CD4-positive, alpha-beta memory T cell (primary cell): ENCODE results near the gene CGNL1. TPM values are rescaled to one million over a fixed set of nuclear protein-coding genes. Genes with fewer than 3 reads are reported as not detected.

Source experiments
- CTCF ChIA-PET: fragments of 350-600 bp; sonication (Branson Sonifier 250); formaldehyde crosslinking; loops from one replicate; lab custom pipeline; 2021; ENCODE audit warnings: inconsistent platforms; ENCODE audit not compliant: partially characterized antibody; lab: Charles Lee
- POLR2A ChIA-PET: fragments of 350-600 bp; sonication (Branson Sonifier 250); formaldehyde crosslinking; loops from one replicate; lab custom pipeline; 2021; ENCODE audit not compliant: partially characterized antibody; lab: Charles Lee
- DNase-seq, 5 donors: peaks; one replicate each; pipeline versions ENCODE4 v3.0.0 to v3.0.0-alpha.2; 2020 to 2022; ENCODE audit warnings: mixed read lengths in 1 of 5
- H3K27ac ChIP-seq: one replicate; pipeline ENCODE4 v1.7.0; 2013; ENCODE audit warnings: low read depth, low read length
- H3K27me3 ChIP-seq: 2 replicates; pipeline ENCODE4 v1.7.0; 2013; ENCODE audit warnings: mild to moderate bottlenecking, low read length, moderate library complexity; ENCODE audit not compliant: insufficient read depth
- H3K36me3 ChIP-seq: 2 replicates; pipeline ENCODE4 v1.7.0; 2013; ENCODE audit warnings: mild to moderate bottlenecking, low read length, moderate library complexity; ENCODE audit not compliant: insufficient read depth
- H3K4me1 ChIP-seq: 2 replicates; pipeline ENCODE4 v1.7.0; 2013; ENCODE audit warnings: mild to moderate bottlenecking, low read length, moderate library complexity; ENCODE audit not compliant: insufficient read depth
- H3K4me3 ChIP-seq, 2 donors: one replicate each; pipeline ENCODE4 v1.7.0; 2013; ENCODE audit warnings: low read length in 2 of 2, mild to moderate bottlenecking in 1 of 2
- H3K9me3 ChIP-seq, 2 donors: one replicate each; pipeline ENCODE4 v1.7.0; 2013; ENCODE audit warnings: low read length in 2 of 2, control low read depth in 1 of 2; ENCODE audit not compliant: control insufficient read depth in 1 of 2
- H3K27ac Mint-ChIP-seq, 7 donors: one replicate each; pipeline ENCODE4 v1.8.0; 2020 to 2021; ENCODE audit warnings: mixed read lengths in 7 of 7, mild to moderate bottlenecking in 6 of 7, inconsistent platforms in 3 of 7, moderate library complexity in 3 of 7
- H3K27me3 Mint-ChIP-seq, 2 donors: one replicate each; pipeline ENCODE4 v1.8.0; 2020 to 2021; ENCODE audit warnings: mixed read lengths in 2 of 2
- H3K36me3 Mint-ChIP-seq, 2 donors: one replicate each; pipeline ENCODE4 v1.8.0; 2020 to 2021; ENCODE audit warnings: mixed read lengths in 2 of 2, inconsistent platforms in 1 of 2, mild to moderate bottlenecking in 1 of 2
- H3K4me1 Mint-ChIP-seq, 4 donors: one replicate each; pipeline ENCODE4 v1.8.0; 2020 to 2021; ENCODE audit warnings: mixed read lengths in 4 of 4, mild to moderate bottlenecking in 1 of 4
- H3K4me3 Mint-ChIP-seq, 8 donors: one replicate each; pipeline ENCODE4 v1.8.0; 2020 to 2021; ENCODE audit warnings: mixed read lengths in 8 of 8, mild to moderate bottlenecking in 7 of 8, moderate library complexity in 6 of 8, inconsistent platforms in 3 of 8
- H3K9me3 Mint-ChIP-seq, 8 donors: one replicate each; pipeline ENCODE4 v1.8.0; 2020 to 2021; ENCODE audit warnings: mixed read lengths in 8 of 8, mild to moderate bottlenecking in 5 of 8, inconsistent platforms in 3 of 8, moderate library complexity in 1 of 8
- intact Hi-C: fragments of 100-400 bp; cut with micrococcal nuclease; formaldehyde crosslinking; loops from one replicate; pipeline ENCODE4 v1.15.1; 2023
- polyA plus RNA-seq, 2 donors: library from polyadenylated mRNA; unstranded; fragments of 300-500 nt; fragmentation: Illumina TruSeq; gene quantifications; one replicate each; pipeline ENCODE4 v1.2.3, GENCODE V29; 2021
- total RNA-seq, 2 experiments: library from RNA; stranded (reverse); gene quantifications; one replicate each; pipeline ENCODE4 v1.2.3, GENCODE V29; 2021

CGNL1 gene
- total and polyA plus RNA-seq, 4 experiments from 2014 or later, result not detected

DNA sequence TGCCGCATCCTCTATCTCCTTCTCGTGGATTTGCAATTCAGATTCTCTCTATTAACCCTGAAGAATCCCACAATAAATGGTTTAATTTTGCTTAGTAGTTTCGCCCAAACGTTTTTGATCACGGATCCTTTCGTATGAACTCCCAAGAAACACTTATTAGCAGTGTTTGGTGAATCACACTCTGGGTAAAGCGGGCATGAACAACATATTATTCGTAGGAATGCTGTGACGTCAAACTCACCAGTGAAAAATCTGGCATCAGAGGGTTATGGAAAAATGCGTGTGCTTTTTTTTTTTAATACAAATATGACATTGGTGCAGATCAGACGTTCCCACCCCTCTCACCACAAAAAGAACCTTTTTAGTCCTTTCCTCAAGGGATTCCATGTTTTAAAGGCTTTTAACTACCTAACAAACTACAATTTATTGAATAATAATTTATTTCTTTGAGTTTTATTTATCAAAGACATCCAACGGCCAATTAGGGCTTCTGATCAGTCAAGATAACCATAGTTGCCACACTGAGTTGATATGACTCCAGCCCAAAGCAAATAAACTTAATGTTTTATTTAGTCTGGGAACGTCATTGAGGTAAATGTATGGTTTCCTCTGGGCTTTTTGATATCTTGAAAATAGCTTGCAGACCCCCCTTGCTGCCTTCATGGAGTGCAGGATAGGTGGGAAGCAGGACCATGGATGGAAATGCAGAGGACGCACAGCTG is 45.5 kb upstream of the CGNL1 start:
- ChIA-PET CTCF (interaction anchor here (1.1 to 1.2 kb wide), 2 partner anchors 9 to 10 kb away, joined by 3 to 4 read pairs; no protein-coding TSS in a partner anchor), POLR2A (no interaction called here)
- no peak overlapping the region for H3K27ac ChIP-seq
- Mint-ChIP-seq H3K9me3 (no peaks in the 10 kb centered on the region), H3K36me3 (no peaks in the 10 kb centered on the region), H3K4me1 (peaks cover 0 to 5% (median 0%) of the 10 kb centered on the region in 4 donors), H3K4me3 (no peak overlapping the region), H3K27me3 (peaks cover 11 to 26% of the 10 kb centered on the region in 2 donors), H3K27ac (no peak overlapping the region)
- H3K4me1 ChIP-seq, result no peaks in the 10 kb centered on the region
- intact Hi-C loops, result no loop called here
- no peak for DNase-seq
- no peak overlapping the region for H3K4me3 ChIP-seq
- H3K36me3 ChIP-seq, result no peaks in the 10 kb centered on the region
- H3K27me3 ChIP-seq, result no peaks in the 10 kb centered on the region
- H3K9me3 ChIP-seq, result no peaks in the 10 kb centered on the region

DNA sequence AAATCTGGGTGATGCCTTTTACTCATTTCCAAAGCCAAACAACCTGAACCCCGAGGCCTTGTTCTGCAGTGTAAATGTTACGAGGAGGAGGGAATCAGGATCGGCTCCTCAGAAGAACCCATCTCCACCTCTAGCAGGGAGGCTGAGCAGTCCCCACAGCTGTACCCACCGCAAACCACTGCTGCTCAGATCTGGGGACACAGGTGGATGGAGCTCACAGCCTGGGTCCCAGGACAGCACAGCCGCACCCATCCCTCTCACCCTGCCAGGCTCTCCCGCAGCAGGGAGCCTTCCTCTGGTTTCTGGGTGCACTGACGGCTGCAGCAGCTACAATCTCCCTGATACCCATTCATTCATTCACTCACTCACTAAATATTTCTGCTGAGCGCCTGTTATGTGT is 44.0 kb upstream of the CGNL1 start:
- no peak overlapping the region for H3K4me3 ChIP-seq
- H3K27ac ChIP-seq, result no peak overlapping the region
- Mint-ChIP-seq H3K27me3 (peaks cover 11 to 32% of the 10 kb centered on the region in 2 donors), H3K36me3 (no peaks in the 10 kb centered on the region), H3K4me1 (peaks cover 0 to 5% (median 0%) of the 10 kb centered on the region in 4 donors), H3K9me3 (no peaks in the 10 kb centered on the region), H3K4me3 (no peak overlapping the region), H3K27ac (no peak overlapping the region)
- POLR2A ChIA-PET, result no interaction called here
- CTCF ChIA-PET, result interaction anchor here (1.0 to 1.2 kb wide), 2 partner anchors 8 to 9 kb away, joined by 3 to 4 read pairs; no protein-coding TSS in a partner anchor
- H3K4me1 ChIP-seq, result no peaks in the 10 kb centered on the region
- no peaks in the 10 kb centered on the region for H3K27me3 ChIP-seq
- DNase-seq, result no peak
- no peaks in the 10 kb centered on the region for H3K36me3 ChIP-seq
- H3K9me3 ChIP-seq, result no peaks in the 10 kb centered on the region
- intact Hi-C loops, result no loop called here

DNA sequence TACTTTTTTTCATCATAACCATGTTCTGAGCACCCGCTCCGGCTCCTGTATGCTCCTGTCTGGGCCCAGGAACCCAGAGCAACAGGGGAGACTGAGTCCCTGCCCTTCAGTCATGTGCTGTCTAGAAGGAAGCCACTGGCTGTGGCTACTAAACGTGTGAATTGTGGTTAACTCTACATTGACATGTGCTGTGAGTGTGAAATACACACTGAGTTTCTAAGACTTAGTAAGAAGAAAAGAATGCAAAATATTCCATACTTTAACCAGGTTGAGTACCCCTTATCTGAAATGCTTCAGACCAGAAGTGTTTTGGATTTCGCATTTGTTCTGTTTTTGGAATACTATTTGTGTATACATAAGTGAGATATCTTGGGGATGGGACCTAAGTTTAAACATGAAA is 42.8 kb upstream of the CGNL1 start:
- H3K27ac Mint-ChIP-seq, result no peak overlapping the region
- intact Hi-C loops, result no loop called here
- ChIA-PET POLR2A (no interaction called here), CTCF (interaction anchor here (1.0 kb wide), 1 partner anchor 7 kb away, joined by 3 read pairs; no protein-coding TSS in a partner anchor)
- peaks cover 0 to 5% (median 0%) of the 10 kb centered on the region in 4 donors for H3K4me1 Mint-ChIP-seq
- H3K4me1 ChIP-seq, result no peaks in the 10 kb centered on the region
- peaks cover 12 to 37% of the 10 kb centered on the region in 2 donors for H3K27me3 Mint-ChIP-seq
- H3K27ac ChIP-seq, result no peak overlapping the region
- H3K9me3 ChIP-seq, result no peaks in the 10 kb centered on the region
- no peaks in the 10 kb centered on the region for H3K27me3 ChIP-seq
- no peak overlapping the region for H3K4me3 ChIP-seq
- no peaks in the 10 kb centered on the region for H3K36me3 Mint-ChIP-seq
- H3K9me3 Mint-ChIP-seq, result no peaks in the 10 kb centered on the region
- no peak overlapping the region for H3K4me3 Mint-ChIP-seq
- no peak for DNase-seq
- no peaks in the 10 kb centered on the region for H3K36me3 ChIP-seq

DNA sequence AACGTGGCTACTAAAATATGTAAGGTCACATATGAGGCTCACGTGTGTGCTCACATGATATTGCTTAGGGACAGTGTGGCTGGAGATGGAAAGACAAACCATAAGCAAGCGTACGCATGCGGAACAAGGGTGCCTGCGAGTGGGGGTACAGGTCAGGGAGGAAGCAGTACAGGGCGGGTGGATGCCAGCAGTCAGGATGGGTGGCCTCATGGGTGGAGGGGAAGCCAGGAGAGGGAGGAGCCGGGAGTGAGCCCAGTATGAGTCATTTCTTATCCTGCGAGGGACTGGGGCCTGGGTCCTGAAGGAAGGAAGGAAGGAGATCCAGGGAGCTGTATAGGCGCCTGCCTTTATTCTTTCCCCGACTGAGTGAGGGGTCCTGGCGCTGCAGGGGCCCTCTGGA is 42.0 kb upstream of the CGNL1 start:
- Mint-ChIP-seq H3K27ac (peak overlapping the region in 1 of 7 donors; percentile 2), H3K4me1 (peaks cover 0 to 5% (median 0%) of the 10 kb centered on the region in 4 donors), H3K4me3 (no peak overlapping the region), H3K9me3 (no peaks in the 10 kb centered on the region), H3K27me3 (peaks cover 12 to 36% of the 10 kb centered on the region in 2 donors), H3K36me3 (no peaks in the 10 kb centered on the region)
- intact Hi-C loops, result no loop called here
- Histone ChIP-seq H3K36me3 (no peaks in the 10 kb centered on the region), H3K27me3 (no peaks in the 10 kb centered on the region), H3K27ac (no peak overlapping the region), H3K4me1 (no peaks in the 10 kb centered on the region), H3K4me3 (no peak overlapping the region), H3K9me3 (no peaks in the 10 kb centered on the region)
- CTCF ChIA-PET, result no interaction called here
- POLR2A ChIA-PET, result no interaction called here
- DNase-seq, result no peak

DNA sequence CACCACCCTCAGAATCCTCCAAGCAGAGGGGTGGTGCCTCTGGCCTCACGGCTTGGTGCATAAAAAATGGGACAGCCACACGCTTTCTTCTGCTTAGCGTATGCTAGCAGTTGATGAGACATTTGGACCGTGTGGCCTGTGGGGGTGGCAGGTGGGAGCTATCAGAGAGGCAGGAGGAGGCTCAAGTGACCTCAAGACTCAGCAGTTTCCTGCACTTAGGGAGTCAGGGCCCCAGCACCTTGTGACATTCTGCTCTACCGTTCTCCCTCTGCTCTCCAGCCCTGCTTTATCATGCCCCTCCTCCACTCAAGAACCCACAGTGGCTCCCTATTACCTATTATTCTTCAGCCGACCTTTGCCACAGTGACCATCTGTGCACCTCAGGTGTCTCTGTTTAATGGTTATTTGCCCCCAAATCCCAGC is 41.0 kb upstream of the CGNL1 start:
- Histone ChIP-seq H3K4me3 (no peak overlapping the region), H3K9me3 (no peaks in the 10 kb centered on the region), H3K4me1 (no peaks in the 10 kb centered on the region), H3K27ac (no peak overlapping the region), H3K27me3 (no peaks in the 10 kb centered on the region), H3K36me3 (no peaks in the 10 kb centered on the region)
- DNase-seq, result no peak
- Mint-ChIP-seq H3K4me3 (no peak overlapping the region), H3K36me3 (no peaks in the 10 kb centered on the region), H3K27me3 (peaks cover 13 to 29% of the 10 kb centered on the region in 2 donors), H3K4me1 (peaks cover 0 to 3% (median 0%) of the 10 kb centered on the region in 4 donors), H3K9me3 (no peaks in the 10 kb centered on the region), H3K27ac (peak overlapping the region in 1 of 7 donors; percentile 29)
- CTCF ChIA-PET, result no interaction called here
- POLR2A ChIA-PET, result no interaction called here
- intact Hi-C loops, result no loop called here

DNA sequence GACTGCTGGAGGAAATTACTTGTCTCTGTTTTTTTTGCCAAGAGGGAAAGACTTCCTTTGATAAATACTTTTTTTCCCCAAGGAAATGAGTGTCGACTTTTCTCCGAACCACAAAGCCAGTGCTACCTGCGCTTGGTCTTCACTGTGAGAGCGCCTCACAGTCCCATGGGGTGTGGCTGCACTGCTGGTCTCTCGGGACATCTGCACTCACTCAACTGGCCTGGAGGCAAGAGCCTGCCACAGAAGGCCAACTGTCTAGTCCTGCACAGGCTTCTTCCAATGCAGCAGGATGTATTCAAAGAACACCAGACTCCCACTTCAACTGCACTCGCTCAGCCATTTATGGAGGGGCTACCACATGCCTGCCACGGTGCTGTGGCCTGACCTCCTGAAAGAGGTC is 40.6 kb upstream of the CGNL1 start:
- peaks cover 14 to 28% of the 10 kb centered on the region in 2 donors for H3K27me3 Mint-ChIP-seq
- CTCF ChIA-PET, result no interaction called here
- H3K27ac Mint-ChIP-seq, result peak overlapping the region in 1 of 7 donors; percentile 29
- H3K36me3 ChIP-seq, result no peaks in the 10 kb centered on the region
- no peak overlapping the region for H3K27ac ChIP-seq
- no peaks in the 10 kb centered on the region for H3K27me3 ChIP-seq
- H3K4me3 ChIP-seq, result no peak overlapping the region
- no peaks in the 10 kb centered on the region for H3K36me3 Mint-ChIP-seq
- H3K9me3 Mint-ChIP-seq, result no peaks in the 10 kb centered on the region
- no peak for DNase-seq
- H3K4me3 Mint-ChIP-seq, result no peak overlapping the region
- H3K4me1 Mint-ChIP-seq, result peaks cover 0 to under 1% (median 0%) of the 10 kb centered on the region in 4 donors
- no peaks in the 10 kb centered on the region for H3K4me1 ChIP-seq
- POLR2A ChIA-PET, result no interaction called here
- intact Hi-C loops, result no loop called here
- no peaks in the 10 kb centered on the region for H3K9me3 ChIP-seq

DNA sequence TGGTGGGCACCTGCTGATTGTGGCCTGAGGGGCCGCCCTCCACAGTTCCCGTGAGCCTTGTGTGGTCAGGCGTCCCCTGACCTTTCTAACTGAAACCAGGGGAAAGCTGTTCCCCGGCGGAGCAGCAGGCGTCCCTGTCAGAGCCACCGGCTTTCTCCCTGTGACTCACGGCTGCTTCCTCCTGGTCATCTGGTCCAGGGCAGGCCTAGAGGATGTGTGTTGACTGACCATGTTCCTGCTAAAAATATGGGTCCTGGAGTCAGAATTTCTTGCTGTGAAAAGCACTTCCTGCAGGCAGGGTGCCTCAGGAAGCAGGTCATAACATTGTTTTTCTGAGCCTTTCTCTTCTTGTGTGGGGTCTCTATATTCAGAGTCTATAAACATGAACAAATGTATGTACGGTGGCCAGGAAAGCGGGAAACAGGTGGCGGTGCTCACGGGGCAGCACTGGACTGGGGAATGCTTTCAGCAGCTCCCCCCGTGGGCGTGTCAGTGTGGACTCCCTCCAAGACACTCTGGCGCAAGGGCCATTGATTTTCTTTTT is 38.4 kb upstream of the CGNL1 start:
- CTCF ChIA-PET, result interaction anchor here (1.1 kb wide), 1 partner anchor 20 kb away, joined by 3 read pairs; no protein-coding TSS in a partner anchor
- POLR2A ChIA-PET, result no interaction called here
- no peaks in the 10 kb centered on the region for H3K27me3 ChIP-seq
- no peaks in the 10 kb centered on the region for H3K9me3 ChIP-seq
- DNase-seq, result no peak
- Mint-ChIP-seq H3K4me3 (no peak overlapping the region), H3K9me3 (no peaks in the 10 kb centered on the region), H3K4me1 (peaks cover 0 to 2% (median 0%) of the 10 kb centered on the region in 4 donors), H3K27me3 (peaks cover 18 to 29% of the 10 kb centered on the region in 2 donors), H3K36me3 (no peaks in the 10 kb centered on the region), H3K27ac (no peak overlapping the region)
- H3K36me3 ChIP-seq, result no peaks in the 10 kb centered on the region
- H3K4me3 ChIP-seq, result no peak overlapping the region
- intact Hi-C loops, result no loop called here
- H3K27ac ChIP-seq, result no peak overlapping the region
- no peaks in the 10 kb centered on the region for H3K4me1 ChIP-seq
